ENCODE measurements around the gene CFP. TPM values are rescaled to one million over a fixed set of nuclear protein-coding genes. Genes with fewer than 3 reads are reported as not detected.

The CFP gene
- total and polyA plus RNA-seq, 2 donors (not counting 1 experiment from before 2014, with no cell fraction given), result 0.59 to 3.8 TPM

- intact Hi-C loops (cut with micrococcal nuclease), result no loop called here
- no peak overlapping the region for H3K27ac Mint-ChIP-seq
- peaks cover 16% of the 10 kb centered on the region for H3K4me1 Mint-ChIP-seq
Measured at GRCh38 chrX:47643926-47644325, 14.2 kb upstream of the CFP start.

DNA sequence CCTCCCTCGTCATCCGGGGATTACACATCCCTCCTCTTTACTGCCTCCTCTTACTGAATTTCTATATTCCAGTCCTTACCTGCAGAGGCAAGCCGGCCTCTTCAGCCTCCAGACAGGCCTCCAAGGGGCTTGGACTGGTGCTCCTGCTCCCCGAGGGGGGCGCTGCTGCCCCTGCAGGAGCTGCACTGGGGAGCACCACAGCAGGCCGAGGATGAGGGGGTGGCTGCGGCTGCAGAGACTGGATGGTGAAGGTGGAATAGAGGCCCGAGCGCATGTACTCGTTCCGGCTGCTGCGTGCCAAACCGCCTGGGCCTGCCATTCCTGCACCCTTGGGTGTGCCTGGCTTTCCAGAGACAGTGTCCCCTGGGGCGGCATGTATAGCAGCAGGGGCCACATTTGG is 9.1 kb upstream of the CFP start:
- H3K9ac ChIP-seq (ENCODE audit: low read length), result no peak overlapping the region
- H3K9me3 ChIP-seq (ENCODE audit: control extremely low read depth in 1 of 3, control insufficient read depth in 2 of 3, insufficient read depth in 1 of 3, low read length in 2 of 3), result no peaks in the 10 kb centered on the region
- ChIA-PET CTCF (no interaction called here), POLR2A (no interaction called here)
- TF ChIP-seq CTCF (IDR thresholded peaks at IDR 0.05) (no peak), EZH2 (IDR thresholded peaks at IDR 0.05; ENCODE audit: borderline replicate concordance, insufficient read depth, low read depth, low read length, poor library complexity, severe bottlenecking) (no peak)
- Mint-ChIP-seq H3K9me3 (ENCODE audit: insufficient read depth) (no peaks in the 10 kb centered on the region), H3K27ac (no peak overlapping the region), H3K27me3 (no peaks in the 10 kb centered on the region), H3K4me1 (peaks cover 8% of the 10 kb centered on the region), H3K4me3 (no peak overlapping the region)
- H3K79me2 ChIP-seq (ENCODE audit: control insufficient read depth, insufficient read depth, low read length), result no peaks in the 10 kb centered on the region
- WGBS (ENCODE audit: insufficient coverage), result 97% methylated on average over 13 of the region's 14 CpGs
- H4K20me1 ChIP-seq (ENCODE audit: control insufficient read depth, insufficient read depth, low read length, poor library complexity, severe bottlenecking), result no peaks in the 10 kb centered on the region
- H3K27me3 ChIP-seq (replicated peaks in 1 of 4; ENCODE audit: control extremely low read depth in 1 of 4, control insufficient read depth in 3 of 4, insufficient read depth in 4 of 4, low read length in 3 of 4), result no peaks in the 10 kb centered on the region
- ATAC-seq (ENCODE audit: low read depth), result no peak
- H3K27ac ChIP-seq (ENCODE audit: low read length in 2 of 2), result no peak overlapping the region
- H2AFZ ChIP-seq (ENCODE audit: insufficient read depth, low read depth, low read length, poor library complexity, severe bottlenecking), result no peak overlapping the region
- peaks cover 3 to 35% of the 10 kb centered on the region in 2 experiments for H3K36me3 ChIP-seq (replicated peaks in 1 of 2; ENCODE audit: control extremely low read depth in 1 of 2, control insufficient read depth in 1 of 2, extremely low read depth in 1 of 2, insufficient read depth in 2 of 2, low read length in 1 of 2)
- H3K4me3 ChIP-seq (ENCODE audit: control extremely low read depth in 1 of 5, extremely low read depth in 1 of 5, insufficient read depth in 1 of 5, low read depth in 2 of 5, low read length in 4 of 5), result no peak overlapping the region
- peaks cover 0 to 5% of the 10 kb centered on the region in 2 donors for H3K4me1 ChIP-seq (ENCODE audit: control insufficient read depth in 2 of 2, insufficient read depth in 2 of 2, low read length in 2 of 2)
- H3K4me2 ChIP-seq (replicated peaks; ENCODE audit: low read depth, low read length, poor library complexity, severe bottlenecking), result no peak overlapping the region
- DNase-seq, result no peak
- intact Hi-C loops (cut with micrococcal nuclease), result no loop called here

More at GRCh38 chrX:47643926-47644325, 14.2 kb upstream of the CFP start:
- ChIA-PET CTCF (interaction anchor here (1.0 to 1.4 kb wide), 2 partner anchors 10 to 147 kb away, joined by 3 read pairs; no protein-coding TSS in a partner anchor), POLR2A (no interaction called here)
- Mint-ChIP-seq H3K9me3 (ENCODE audit: insufficient read depth) (no peaks in the 10 kb centered on the region), H3K4me3 (no peak overlapping the region), H3K27me3 (no peaks in the 10 kb centered on the region)
- no peak for TF ChIP-seq EZH2 (IDR thresholded peaks at IDR 0.05; ENCODE audit: borderline replicate concordance, insufficient read depth, low read depth, low read length, poor library complexity, severe bottlenecking)
- TF ChIP-seq CTCF (IDR thresholded peaks at IDR 0.05), result no peak
- no peaks in the 10 kb centered on the region for H3K27me3 ChIP-seq (replicated peaks in 1 of 4; ENCODE audit: control extremely low read depth in 1 of 4, control insufficient read depth in 3 of 4, insufficient read depth in 4 of 4, low read length in 3 of 4)
- peaks cover 13% of the 10 kb centered on the region for H3K79me2 ChIP-seq (ENCODE audit: control insufficient read depth, insufficient read depth, low read length)
- no peak overlapping the region for H3K9ac ChIP-seq (ENCODE audit: low read length)
- no peak for DNase-seq
- H2AFZ ChIP-seq (ENCODE audit: insufficient read depth, low read depth, low read length, poor library complexity, severe bottlenecking), result no peak overlapping the region
- H3K4me1 ChIP-seq (ENCODE audit: control insufficient read depth in 2 of 2, insufficient read depth in 2 of 2, low read length in 2 of 2), result peaks cover 0 to 6% of the 10 kb centered on the region in 2 donors
- no peak for ATAC-seq (ENCODE audit: low read depth)
- H3K27ac ChIP-seq (ENCODE audit: low read length in 2 of 2), result no peak overlapping the region
- H4K20me1 ChIP-seq (ENCODE audit: control insufficient read depth, insufficient read depth, low read length, poor library complexity, severe bottlenecking), result no peaks in the 10 kb centered on the region
- H3K4me3 ChIP-seq (ENCODE audit: control extremely low read depth in 1 of 5, extremely low read depth in 1 of 5, insufficient read depth in 1 of 5, low read depth in 2 of 5, low read length in 4 of 5), result no peak overlapping the region
- H3K36me3 ChIP-seq (replicated peaks in 1 of 2; ENCODE audit: control extremely low read depth in 1 of 2, control insufficient read depth in 1 of 2, extremely low read depth in 1 of 2, insufficient read depth in 2 of 2, low read length in 1 of 2), result peaks cover 3 to 24% of the 10 kb centered on the region in 2 experiments
- no peak overlapping the region for H3K4me2 ChIP-seq (replicated peaks; ENCODE audit: low read depth, low read length, poor library complexity, severe bottlenecking)
- WGBS (ENCODE audit: insufficient coverage), result no CpG with 5 or more reads among the region's 2 CpGs
- H3K9me3 ChIP-seq (ENCODE audit: control extremely low read depth in 1 of 3, control insufficient read depth in 2 of 3, insufficient read depth in 1 of 3, low read length in 2 of 3), result no peaks in the 10 kb centered on the region

Measured in B cell (primary cell).